Panc1 (cell line): Measurements from ENCODE around the gene LIMCH1. TPM values are rescaled to one million over a fixed set of nuclear protein-coding genes. Genes with fewer than 3 reads are reported as not detected.
A peak's percentile ranks its signal among the peaks of the same experiment; 100 is the strongest.

ENCODE experiments used
- ATAC-seq: fragments of 200-7000 bp; cut with Tn5 transposase; 2 replicates; pipeline ENCODE4 v1.9.1; 2020; ENCODE audit warnings: mild to moderate bottlenecking, moderate library complexity
- BruUV-seq: library from RNA; stranded (reverse); fragments of 400-500 nt; replicated peaks from 2 replicates; lab custom pipeline; 2021; lab: Mats Ljungman, UMichigan
- CTCF ChIA-PET: fragments of 300-600 bp; sonication (Branson Sonifier 250); formaldehyde crosslinking; loops from one replicate; lab custom pipeline; 2022; ENCODE audit warnings: antibody characterized with exemption; lab: Charles Lee
- POLR2A ChIA-PET: fragments of 300-600 bp; sonication (Branson Sonifier 250); formaldehyde crosslinking; loops from one replicate; lab custom pipeline; 2022; ENCODE audit warnings: antibody characterized with exemption; lab: Charles Lee
- DNase-seq: peaks from one replicate; pipeline ENCODE4 v3.0.0-alpha.2; 2010; ENCODE audit warnings: low read depth, low spot score
- H3K27ac ChIP-seq: 2 replicates; pipeline ENCODE4 v1.5.1; 2011; ENCODE audit warnings: mild to moderate bottlenecking, low read length, inconsistent platforms
- H3K27me3 ChIP-seq: fragments of 200-500 bp; sonication (Bioruptor generic); 2 replicates; pipeline ENCODE4 v1.6.0; 2014; ENCODE audit warnings: low read length, inconsistent platforms; ENCODE audit not compliant: control insufficient read depth, insufficient read depth
- H3K36me3 ChIP-seq: fragments of 200-500 bp; sonication (Bioruptor generic); 2 replicates; pipeline ENCODE4 v1.5.1; 2014; ENCODE audit warnings: inconsistent platforms, mild to moderate bottlenecking, low read length, moderate library complexity; ENCODE audit not compliant: control insufficient read depth, insufficient read depth
- H3K4me1 ChIP-seq: 2 replicates; pipeline ENCODE4 v1.5.1; 2011; ENCODE audit warnings: inconsistent platforms, mild to moderate bottlenecking, low read length, moderate library complexity; ENCODE audit not compliant: control insufficient read depth, insufficient read depth
- H3K4me3 ChIP-seq, 2 experiments: 2 replicates each; pipeline ENCODE4 v1.5.1; 2011 to 2012; ENCODE audit warnings: low read depth in 2 of 2, low read length in 2 of 2, mild to moderate bottlenecking in 2 of 2, inconsistent platforms in 1 of 2, moderate library complexity in 1 of 2
- H3K9me3 ChIP-seq: fragments of 200-500 bp; sonication (Bioruptor generic); 2 replicates; pipeline ENCODE4 v1.5.1; 2014; ENCODE audit warnings: low read depth, mild to moderate bottlenecking, inconsistent platforms, low read length, moderate library complexity; ENCODE audit not compliant: control insufficient read depth, insufficient read depth
- POLR2AphosphoS5 ChIP-seq: IDR thresholded peaks from 2 replicates; pipeline ENCODE4 v1.6.1; 2012; ENCODE audit warnings: mild to moderate bottlenecking, low read depth, low read length, moderate library complexity
- SIN3A ChIP-seq: IDR thresholded peaks from 2 replicates; pipeline ENCODE4 v1.6.1; 2012; ENCODE audit warnings: low read depth, mild to moderate bottlenecking, low read length, moderate library complexity, borderline replicate concordance; ENCODE audit not compliant: insufficient read depth
- TCF7L2 ChIP-seq: IDR thresholded peaks from 2 replicates; pipeline ENCODE4 v1.6.1; 2011; ENCODE audit warnings: mild to moderate bottlenecking, low read depth, low read length, inconsistent platforms
- in situ Hi-C: cut with HindIII; loops from 2 replicates; pipeline ENCODE4 v1.10.0; 2016; ENCODE audit warnings: low sequenced_read_pairs, low pct_unique_long_range_greater_than_20kb
- intact Hi-C: fragments of 100-400 bp; cut with micrococcal nuclease; formaldehyde crosslinking; loops from one replicate; pipeline ENCODE4 v1.10.0; 2022; ENCODE audit not compliant: unreplicated experiment
- total RNA-seq: library from RNA; stranded (reverse); gene quantifications from one replicate; pipeline ENCODE4 v1.2.1, GENCODE V29; 2021; ENCODE audit not compliant: unreplicated experiment
- TF ChIP-seq, protein P1 (sequence below), 2 experiments: IDR thresholded peaks; 2 replicates each; pipeline ENCODE4 v1.6.1; 2011 to 2012; ENCODE audit warnings: low read depth in 2 of 2, control low read depth in 1 of 2, low read length in 1 of 2, mild to moderate bottlenecking in 1 of 2, moderate library complexity in 1 of 2; ENCODE audit not compliant: insufficient read depth in 1 of 2
- TF ChIP-seq, protein P2 (sequence below): fragments of 450-650 bp; IDR thresholded peaks from 2 replicates; pipeline ENCODE4 v1.5.1; 2017; ENCODE audit warnings: mild to moderate bottlenecking

Gene LIMCH1
- total RNA-seq, 1 experiment from 2014 or later: 3.3 TPM

DNA sequence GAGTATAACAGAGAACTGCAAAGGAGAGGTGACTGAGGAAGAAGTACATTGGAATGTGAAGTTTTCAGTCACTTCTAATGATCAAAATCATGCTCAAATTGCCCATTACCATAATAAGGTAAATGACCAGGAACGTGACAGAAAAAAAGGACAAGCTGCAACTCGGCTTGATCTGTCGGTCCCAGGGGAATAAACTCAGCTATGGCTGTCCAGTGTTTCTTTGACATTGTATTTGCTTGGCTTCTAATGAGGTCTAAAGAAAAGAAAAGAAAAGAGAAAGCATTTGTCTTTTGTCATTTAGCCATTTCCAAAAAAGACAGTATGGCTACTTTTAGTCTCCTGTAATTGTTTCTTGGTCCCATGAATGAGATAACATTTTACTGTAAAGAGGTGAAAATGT lies 185.3 kb downstream of the LIMCH1 start:
- H3K27me3 ChIP-seq: no peaks in the 10 kb centered on the region
- no peaks in the 10 kb centered on the region for H3K9me3 ChIP-seq
- ChIA-PET CTCF (no interaction called here), POLR2A (no interaction called here)
- no peaks in the 10 kb centered on the region for H3K4me1 ChIP-seq
- intact Hi-C loops (no loop called here), in situ Hi-C loops (no loop called here)
- H3K4me3 ChIP-seq: no peak overlapping the region
- no peaks in the 10 kb centered on the region for H3K36me3 ChIP-seq
- ATAC-seq (no peak), DNase-seq (no peak)
- no peak overlapping the region for H3K27ac ChIP-seq
- BruUV-seq: no TSS peak
- TF ChIP-seq POLR2AphosphoS5: no peak
- TF ChIP-seq TCF7L2: no peak
- TF ChIP-seq, protein P1, sequence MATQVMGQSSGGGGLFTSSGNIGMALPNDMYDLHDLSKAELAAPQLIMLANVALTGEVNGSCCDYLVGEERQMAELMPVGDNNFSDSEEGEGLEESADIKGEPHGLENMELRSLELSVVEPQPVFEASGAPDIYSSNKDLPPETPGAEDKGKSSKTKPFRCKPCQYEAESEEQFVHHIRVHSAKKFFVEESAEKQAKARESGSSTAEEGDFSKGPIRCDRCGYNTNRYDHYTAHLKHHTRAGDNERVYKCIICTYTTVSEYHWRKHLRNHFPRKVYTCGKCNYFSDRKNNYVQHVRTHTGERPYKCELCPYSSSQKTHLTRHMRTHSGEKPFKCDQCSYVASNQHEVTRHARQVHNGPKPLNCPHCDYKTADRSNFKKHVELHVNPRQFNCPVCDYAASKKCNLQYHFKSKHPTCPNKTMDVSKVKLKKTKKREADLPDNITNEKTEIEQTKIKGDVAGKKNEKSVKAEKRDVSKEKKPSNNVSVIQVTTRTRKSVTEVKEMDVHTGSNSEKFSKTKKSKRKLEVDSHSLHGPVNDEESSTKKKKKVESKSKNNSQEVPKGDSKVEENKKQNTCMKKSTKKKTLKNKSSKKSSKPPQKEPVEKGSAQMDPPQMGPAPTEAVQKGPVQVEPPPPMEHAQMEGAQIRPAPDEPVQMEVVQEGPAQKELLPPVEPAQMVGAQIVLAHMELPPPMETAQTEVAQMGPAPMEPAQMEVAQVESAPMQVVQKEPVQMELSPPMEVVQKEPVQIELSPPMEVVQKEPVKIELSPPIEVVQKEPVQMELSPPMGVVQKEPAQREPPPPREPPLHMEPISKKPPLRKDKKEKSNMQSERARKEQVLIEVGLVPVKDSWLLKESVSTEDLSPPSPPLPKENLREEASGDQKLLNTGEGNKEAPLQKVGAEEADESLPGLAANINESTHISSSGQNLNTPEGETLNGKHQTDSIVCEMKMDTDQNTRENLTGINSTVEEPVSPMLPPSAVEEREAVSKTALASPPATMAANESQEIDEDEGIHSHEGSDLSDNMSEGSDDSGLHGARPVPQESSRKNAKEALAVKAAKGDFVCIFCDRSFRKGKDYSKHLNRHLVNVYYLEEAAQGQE (IDR thresholded peaks at IDR 0.05; ENCODE audit: insufficient read depth in 1 of 2, low read depth in 2 of 2, low read length in 1 of 2): no peak
- TF ChIP-seq SIN3A: no peak
- TF ChIP-seq, protein P2, sequence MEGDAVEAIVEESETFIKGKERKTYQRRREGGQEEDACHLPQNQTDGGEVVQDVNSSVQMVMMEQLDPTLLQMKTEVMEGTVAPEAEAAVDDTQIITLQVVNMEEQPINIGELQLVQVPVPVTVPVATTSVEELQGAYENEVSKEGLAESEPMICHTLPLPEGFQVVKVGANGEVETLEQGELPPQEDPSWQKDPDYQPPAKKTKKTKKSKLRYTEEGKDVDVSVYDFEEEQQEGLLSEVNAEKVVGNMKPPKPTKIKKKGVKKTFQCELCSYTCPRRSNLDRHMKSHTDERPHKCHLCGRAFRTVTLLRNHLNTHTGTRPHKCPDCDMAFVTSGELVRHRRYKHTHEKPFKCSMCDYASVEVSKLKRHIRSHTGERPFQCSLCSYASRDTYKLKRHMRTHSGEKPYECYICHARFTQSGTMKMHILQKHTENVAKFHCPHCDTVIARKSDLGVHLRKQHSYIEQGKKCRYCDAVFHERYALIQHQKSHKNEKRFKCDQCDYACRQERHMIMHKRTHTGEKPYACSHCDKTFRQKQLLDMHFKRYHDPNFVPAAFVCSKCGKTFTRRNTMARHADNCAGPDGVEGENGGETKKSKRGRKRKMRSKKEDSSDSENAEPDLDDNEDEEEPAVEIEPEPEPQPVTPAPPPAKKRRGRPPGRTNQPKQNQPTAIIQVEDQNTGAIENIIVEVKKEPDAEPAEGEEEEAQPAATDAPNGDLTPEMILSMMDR: no peak

DNA sequence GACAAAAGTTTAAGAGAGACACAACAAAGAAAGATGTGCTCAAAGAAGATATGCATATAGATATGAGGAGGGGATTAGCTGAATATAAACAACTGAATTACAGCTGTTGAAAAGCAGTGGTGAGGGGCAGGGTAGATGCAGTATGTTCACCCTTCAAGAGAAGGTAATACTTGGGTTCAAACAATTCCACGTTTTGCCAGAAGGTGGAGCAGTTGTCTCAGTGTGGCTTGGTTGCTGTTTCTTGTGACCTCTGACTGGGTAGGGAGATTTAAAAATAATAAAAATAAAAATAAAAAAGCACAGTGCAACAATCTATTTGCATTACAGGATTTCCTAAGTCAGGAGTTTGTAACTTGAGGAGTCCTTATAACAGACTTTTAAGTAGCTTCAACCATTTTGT lies 187.3 kb downstream of the LIMCH1 start:
- no peak overlapping the region for H3K27ac ChIP-seq
- H3K9me3 ChIP-seq: no peaks in the 10 kb centered on the region
- in situ Hi-C loops (no loop called here), intact Hi-C loops (no loop called here)
- ChIA-PET POLR2A (no interaction called here), CTCF (no interaction called here)
- DNase-seq (no peak), ATAC-seq (no peak)
- no TSS peak for BruUV-seq
- no peak overlapping the region for H3K4me3 ChIP-seq
- TF ChIP-seq, protein P2: peak; percentile 24; the same call in 1 of the 2 replicates
- TF ChIP-seq, protein P1 (IDR thresholded peaks at IDR 0.05; ENCODE audit: insufficient read depth in 1 of 2, low read depth in 2 of 2, low read length in 1 of 2): no peak
- H3K36me3 ChIP-seq: no peaks in the 10 kb centered on the region
- no peaks in the 10 kb centered on the region for H3K4me1 ChIP-seq
- H3K27me3 ChIP-seq: no peaks in the 10 kb centered on the region
